PC-3 (cell line): ENCODE measurements around the gene SIPA1L3. TPM values are rescaled to one million over a fixed set of nuclear protein-coding genes. Genes with fewer than 3 reads are reported as not detected.
"Not testable (repeated sequence)": the region's sequence is repeated elsewhere in the genome, so short reads cannot be mapped to it uniquely, and the experiment has no call there.

ENCODE experiments used
- ATAC-seq: fragments of 200-7000 bp; cut with Tn5 transposase; 2 replicates; pipeline ENCODE4 v1.9.1; 2020; ENCODE audit warnings: mild to moderate bottlenecking, moderate library complexity
- BruUV-seq: library from RNA; stranded (reverse); fragments of 400-500 nt; replicated peaks from 2 replicates; lab custom pipeline; 2021; lab: Mats Ljungman, UMichigan
- CTCF ChIA-PET: fragments of 300-600 bp; sonication (Branson Sonifier 250); formaldehyde crosslinking; loops from one replicate; lab custom pipeline; 2022; ENCODE audit warnings: antibody characterized with exemption; lab: Charles Lee
- POLR2A ChIA-PET: fragments of 300-600 bp; sonication (Branson Sonifier 250); formaldehyde crosslinking; loops from one replicate; lab custom pipeline; 2022; ENCODE audit warnings: antibody characterized with exemption; ENCODE audit not compliant: unreplicated experiment; lab: Charles Lee
- DNase-seq: peaks from one replicate; pipeline ENCODE4 v3.0.0-alpha.2; 2015
- H2AFZ ChIP-seq: fragments of 300-600 bp; sonication (generic); 2 replicates; pipeline ENCODE4 v1.6.0; 2016; ENCODE audit warnings: antibody characterized with exemption, low read length
- H3F3A ChIP-seq: fragments of 300-600 bp; sonication (generic); one replicate; pipeline ENCODE4 v1.6.0; 2017; ENCODE audit warnings: antibody characterized with exemption, low read length, control low read depth, mild to moderate bottlenecking; ENCODE audit not compliant: unreplicated experiment
- H3K27ac ChIP-seq: fragments of 300-600 bp; sonication (generic); 2 replicates; pipeline ENCODE4 v1.5.1; 2016; ENCODE audit warnings: mild to moderate bottlenecking, low read length
- H3K27me3 ChIP-seq: fragments of 300-600 bp; sonication (generic); 2 replicates; pipeline ENCODE4 v1.6.1; 2016; ENCODE audit warnings: low read length, mixed read lengths
- H3K36me3 ChIP-seq: fragments of 300-600 bp; sonication (generic); 2 replicates; pipeline ENCODE4 v1.6.1; 2016; ENCODE audit warnings: low read depth, mixed run types, low read length, mixed read lengths
- H3K4me1 ChIP-seq: fragments of 300-600 bp; sonication (generic); 2 replicates; pipeline ENCODE4 v1.5.1; 2016; ENCODE audit warnings: low read length; ENCODE audit not compliant: insufficient read depth
- H3K4me2 ChIP-seq: fragments of 300-600 bp; sonication (generic); 2 replicates; pipeline ENCODE4 v1.6.0; 2016; ENCODE audit warnings: low read length
- H3K4me3 ChIP-seq: fragments of 300-600 bp; sonication (generic); 2 replicates; pipeline ENCODE4 v1.5.1; 2016; ENCODE audit warnings: mild to moderate bottlenecking, low read length, mixed read lengths
- H3K79me2 ChIP-seq: fragments of 300-600 bp; sonication (generic); 2 replicates; pipeline ENCODE4 v1.6.1; 2017; ENCODE audit warnings: low read length, mixed read lengths
- H3K9ac ChIP-seq: fragments of 300-600 bp; sonication (generic); 2 replicates; pipeline ENCODE4 v1.6.0; 2016; ENCODE audit warnings: mild to moderate bottlenecking, low read length
- H3K9me2 ChIP-seq: fragments of 300-600 bp; sonication (generic); replicated peaks from 2 replicates; pipeline ENCODE4 v1.6.1; 2016; ENCODE audit warnings: mixed run types, low read length, mixed read lengths
- H3K9me3 ChIP-seq: fragments of 300-600 bp; sonication (generic); 2 replicates; pipeline ENCODE4 v1.6.1; 2016; ENCODE audit warnings: low read length, mixed read lengths
- H4K20me1 ChIP-seq: fragments of 300-600 bp; sonication (generic); 2 replicates; pipeline ENCODE4 v1.6.1; 2016; ENCODE audit warnings: low read length, mixed read lengths
- EZH2 ChIP-seq: fragments of 300-600 bp; sonication (generic); IDR thresholded peaks from one replicate; pipeline ENCODE4 v1.6.1; 2017; ENCODE audit warnings: antibody characterized with exemption, mild to moderate bottlenecking, low read length; ENCODE audit not compliant: unreplicated experiment
- EZH2phosphoT487 ChIP-seq: fragments of 300-600 bp; sonication (generic); IDR thresholded peaks from 2 replicates; pipeline ENCODE4 v1.6.1; 2018; ENCODE audit warnings: mild to moderate bottlenecking, antibody characterized with exemption, low read length, borderline replicate concordance
- intact Hi-C: fragments of 100-400 bp; cut with micrococcal nuclease; formaldehyde crosslinking; loops from 2 replicates; pipeline ENCODE4 v1.9.0; 2023
- total RNA-seq: library from RNA; depleted of rRNA; stranded (reverse); fragments of >200 nt; gene quantifications from 2 replicates; pipeline ENCODE4 v1.2.3, GENCODE V29; 2014
- TF ChIP-seq, protein P1 (sequence below): fragments of 300-600 bp; sonication (generic); conservative IDR thresholded peaks from 2 replicates; pipeline ENCODE4 v1.5.1; 2017; ENCODE audit warnings: antibody characterized with exemption, low read depth, mild to moderate bottlenecking, low read length

SIPA1L3 gene
- total RNA-seq, 1 experiment from 2014 or later = 38.7 TPM

DNA sequence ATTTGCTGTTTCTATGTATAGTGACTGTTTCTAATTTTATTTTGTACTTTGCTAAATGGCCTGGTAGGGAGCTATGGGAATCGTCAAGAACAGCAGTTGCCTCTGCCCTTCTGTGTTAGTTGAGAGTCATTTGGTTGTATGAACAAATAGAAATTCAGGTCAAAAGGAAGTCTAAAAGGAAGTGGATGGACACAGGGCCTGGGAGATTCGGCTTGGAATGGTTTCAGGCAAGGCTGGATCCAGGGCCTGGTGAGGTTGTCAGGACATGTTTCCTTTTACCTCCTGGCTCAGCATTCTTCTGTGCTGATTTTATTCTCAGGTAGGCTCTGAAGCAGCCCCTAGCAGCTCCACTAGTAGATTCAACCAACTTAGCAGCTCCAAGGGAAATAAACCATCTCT is 118.9 kb downstream of the SIPA1L3 start:
- ChIA-PET CTCF (no interaction called here), POLR2A (no interaction called here)
- no peak for ATAC-seq
- BruUV-seq = no TSS peak
- H3K9ac ChIP-seq = no peak overlapping the region
- no peak overlapping the region for H3K4me3 ChIP-seq
- H3K9me2 ChIP-seq = no peaks in the 10 kb centered on the region
- no peaks in the 10 kb centered on the region for H3K9me3 ChIP-seq
- H3K4me1 ChIP-seq = no peaks in the 10 kb centered on the region
- TF ChIP-seq EZH2phosphoT487 = no peak
- TF ChIP-seq, protein P1, sequence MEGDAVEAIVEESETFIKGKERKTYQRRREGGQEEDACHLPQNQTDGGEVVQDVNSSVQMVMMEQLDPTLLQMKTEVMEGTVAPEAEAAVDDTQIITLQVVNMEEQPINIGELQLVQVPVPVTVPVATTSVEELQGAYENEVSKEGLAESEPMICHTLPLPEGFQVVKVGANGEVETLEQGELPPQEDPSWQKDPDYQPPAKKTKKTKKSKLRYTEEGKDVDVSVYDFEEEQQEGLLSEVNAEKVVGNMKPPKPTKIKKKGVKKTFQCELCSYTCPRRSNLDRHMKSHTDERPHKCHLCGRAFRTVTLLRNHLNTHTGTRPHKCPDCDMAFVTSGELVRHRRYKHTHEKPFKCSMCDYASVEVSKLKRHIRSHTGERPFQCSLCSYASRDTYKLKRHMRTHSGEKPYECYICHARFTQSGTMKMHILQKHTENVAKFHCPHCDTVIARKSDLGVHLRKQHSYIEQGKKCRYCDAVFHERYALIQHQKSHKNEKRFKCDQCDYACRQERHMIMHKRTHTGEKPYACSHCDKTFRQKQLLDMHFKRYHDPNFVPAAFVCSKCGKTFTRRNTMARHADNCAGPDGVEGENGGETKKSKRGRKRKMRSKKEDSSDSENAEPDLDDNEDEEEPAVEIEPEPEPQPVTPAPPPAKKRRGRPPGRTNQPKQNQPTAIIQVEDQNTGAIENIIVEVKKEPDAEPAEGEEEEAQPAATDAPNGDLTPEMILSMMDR = no peak
- no peak for TF ChIP-seq EZH2
- H3K4me2 ChIP-seq = no peak overlapping the region
- DNase-seq = no peak
- H3F3A ChIP-seq = no peaks in the 10 kb centered on the region
- intact Hi-C loops = no loop called here
- H2AFZ ChIP-seq = no peak overlapping the region
- peaks cover 48% of the 10 kb centered on the region for H3K79me2 ChIP-seq
- no peak overlapping the region for H3K27ac ChIP-seq
- no peaks in the 10 kb centered on the region for H3K36me3 ChIP-seq
- H3K27me3 ChIP-seq = no peaks in the 10 kb centered on the region
- no peaks in the 10 kb centered on the region for H4K20me1 ChIP-seq

DNA sequence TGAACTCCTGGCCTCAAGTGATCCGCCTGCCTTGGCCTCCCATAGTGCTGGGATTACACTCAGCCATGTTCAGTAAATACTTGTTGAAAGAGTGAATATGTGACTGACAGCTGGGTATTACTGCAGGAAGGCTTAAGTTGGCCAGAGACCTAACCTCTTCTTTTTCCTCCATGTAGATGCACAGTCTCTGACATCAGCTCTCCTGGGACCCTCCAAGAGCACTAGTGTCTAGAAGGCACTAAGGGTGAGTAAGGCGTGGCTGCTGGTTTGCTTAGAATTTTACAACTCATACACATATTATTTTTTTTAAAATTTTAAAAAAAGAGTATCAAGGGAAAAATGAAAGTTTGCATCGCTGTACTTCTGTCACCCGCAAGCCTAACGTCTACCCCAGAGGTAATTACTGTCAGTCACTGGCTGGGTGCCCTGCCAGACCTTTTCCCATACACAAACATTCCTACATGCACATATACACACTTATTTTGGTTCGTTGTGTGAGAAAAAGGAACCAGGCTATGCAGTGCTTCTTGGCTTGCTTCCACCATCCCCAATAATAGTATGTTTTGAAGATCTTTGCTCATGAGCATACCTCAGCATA is 122.0 kb downstream of the SIPA1L3 start:
- ATAC-seq = no peak
- ChIA-PET CTCF (no interaction called here), POLR2A (no interaction called here)
- Histone ChIP-seq H2AFZ (no peak overlapping the region), H3K9ac (no peak overlapping the region), H3K9me3 (no peaks in the 10 kb centered on the region), H3K36me3 (no peaks in the 10 kb centered on the region), H3F3A (no peaks in the 10 kb centered on the region), H3K4me2 (no peak overlapping the region), H3K4me1 (no peaks in the 10 kb centered on the region), H3K27ac (no peak overlapping the region), H3K4me3 (no peak overlapping the region), H3K9me2 (no peaks in the 10 kb centered on the region), H4K20me1 (no peaks in the 10 kb centered on the region), H3K27me3 (no peaks in the 10 kb centered on the region), H3K79me2 (peaks cover 33% of the 10 kb centered on the region)
- no peak for DNase-seq
- no TSS peak for BruUV-seq
- intact Hi-C loops = no loop called here
- TF ChIP-seq EZH2 (no peak), EZH2phosphoT487 (no peak)
- TF ChIP-seq, protein P1 = no peak

DNA sequence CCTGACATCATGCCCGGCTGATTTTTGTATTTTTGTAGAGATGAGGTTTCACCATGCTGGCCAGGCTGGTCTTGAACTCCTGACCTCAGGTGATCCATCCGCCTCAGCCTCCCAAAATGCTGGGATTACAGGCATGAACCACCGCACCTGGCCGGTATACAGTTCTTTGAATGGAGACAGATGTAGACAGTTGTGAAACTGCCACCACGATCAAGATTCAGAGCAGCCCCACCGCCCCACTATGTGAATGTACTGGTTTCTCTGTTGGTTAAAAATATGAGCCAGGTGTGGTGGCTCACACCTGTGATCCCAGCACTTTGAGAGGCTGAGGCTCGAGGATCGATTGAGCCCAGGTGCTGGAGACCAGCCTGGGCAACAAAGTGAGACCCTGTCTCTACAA is 123.0 kb downstream of the SIPA1L3 start:
- H3K4me3 ChIP-seq, H2AFZ ChIP-seq, H4K20me1 ChIP-seq, H3K27me3 ChIP-seq, H3F3A ChIP-seq, H3K4me2 ChIP-seq, H3K36me3 ChIP-seq, H3K27ac ChIP-seq, ATAC-seq, H3K9me3 ChIP-seq, CTCF ChIA-PET, H3K4me1 ChIP-seq, POLR2A ChIA-PET, H3K9ac ChIP-seq, H3K9me2 ChIP-seq, intact Hi-C loops, DNase-seq, BruUV-seq: not testable (repeated sequence)
- H3K79me2 ChIP-seq = peaks cover 28% of the 10 kb centered on the region
